ENCODE measurements around the gene TPO.

DNA sequence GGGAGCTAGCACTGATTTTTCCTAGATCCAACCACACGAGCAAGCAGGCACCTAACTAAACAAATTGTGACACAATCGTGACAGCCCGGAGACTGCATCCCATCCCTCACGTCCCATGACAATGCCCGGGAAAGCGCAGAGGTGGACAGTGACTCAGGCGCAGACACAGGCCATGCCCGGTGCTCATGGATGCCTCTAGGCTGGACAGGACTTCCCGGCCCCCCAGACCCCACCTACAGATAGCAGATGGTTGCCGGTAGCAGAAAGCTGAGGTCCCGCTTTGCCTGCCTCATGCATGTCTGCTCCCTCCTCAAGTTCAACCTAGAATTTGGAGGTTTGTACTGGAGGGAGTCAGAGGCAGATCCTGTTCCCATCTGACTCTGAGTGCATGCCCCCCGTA, 81.0 kb downstream of the TPO start:
- TF ChIP-seq, protein P1, sequence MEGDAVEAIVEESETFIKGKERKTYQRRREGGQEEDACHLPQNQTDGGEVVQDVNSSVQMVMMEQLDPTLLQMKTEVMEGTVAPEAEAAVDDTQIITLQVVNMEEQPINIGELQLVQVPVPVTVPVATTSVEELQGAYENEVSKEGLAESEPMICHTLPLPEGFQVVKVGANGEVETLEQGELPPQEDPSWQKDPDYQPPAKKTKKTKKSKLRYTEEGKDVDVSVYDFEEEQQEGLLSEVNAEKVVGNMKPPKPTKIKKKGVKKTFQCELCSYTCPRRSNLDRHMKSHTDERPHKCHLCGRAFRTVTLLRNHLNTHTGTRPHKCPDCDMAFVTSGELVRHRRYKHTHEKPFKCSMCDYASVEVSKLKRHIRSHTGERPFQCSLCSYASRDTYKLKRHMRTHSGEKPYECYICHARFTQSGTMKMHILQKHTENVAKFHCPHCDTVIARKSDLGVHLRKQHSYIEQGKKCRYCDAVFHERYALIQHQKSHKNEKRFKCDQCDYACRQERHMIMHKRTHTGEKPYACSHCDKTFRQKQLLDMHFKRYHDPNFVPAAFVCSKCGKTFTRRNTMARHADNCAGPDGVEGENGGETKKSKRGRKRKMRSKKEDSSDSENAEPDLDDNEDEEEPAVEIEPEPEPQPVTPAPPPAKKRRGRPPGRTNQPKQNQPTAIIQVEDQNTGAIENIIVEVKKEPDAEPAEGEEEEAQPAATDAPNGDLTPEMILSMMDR (IDR thresholded peaks at IDR 0.05): no peak
- no peak for TF ChIP-seq POLR2A (IDR thresholded peaks at IDR 0.05)
- no peak for TF ChIP-seq POLR2AphosphoS5 (IDR thresholded peaks at IDR 0.05)
- no peak for TF ChIP-seq EP300 (IDR thresholded peaks at IDR 0.05)

Data from suprapubic skin (tissue), 4 donors.